HG03097 (cell line): Measurements from ENCODE around the gene ENHO.
"Not testable (repeated sequence)": the region's sequence is repeated elsewhere in the genome, so short reads cannot be mapped to it uniquely, and the experiment has no call there.

ENCODE experiments used
- ATAC-seq: cut with Tn5 transposase; IDR thresholded peaks from one replicate; pipeline ENCODE4 v1.9.1; 2021; ENCODE audit not compliant: unreplicated experiment, low FRiP score

The ENHO gene

GRCh38 chr9:34536685-34537084, 13.9 kb upstream of the ENHO start:
- no peak for ATAC-seq

GRCh38 chr9:34532041-34532440, 9.3 kb upstream of the ENHO start:
- ATAC-seq = not testable (repeated sequence)

- ATAC-seq = no peak
Measured at GRCh38 chr9:34526026-34526425, 3.2 kb upstream of the ENHO start.

GRCh38 chr9:34524349-34524748, 1.6 kb upstream of the ENHO start:
- ATAC-seq = no peak

GRCh38 chr9:34522091-34522887, 501 bp downstream of the ENHO start:
- ATAC-seq = no peak

- ATAC-seq = no peak
Measured at GRCh38 chr9:34521406-34522045, 1.3 kb downstream of the ENHO start.

GRCh38 chr9:34520505-34521385, 2.0 kb downstream of the ENHO start:
- ATAC-seq = no peak

GRCh38 chr9:34520096-34520495, 2.7 kb downstream of the ENHO start:
- no peak for ATAC-seq

GRCh38 chr9:34519321-34520020, 3.3 kb downstream of the ENHO start:
- ATAC-seq = no peak

- no peak for ATAC-seq
Measured at GRCh38 chr9:34518896-34519295, 3.9 kb downstream of the ENHO start.

- ATAC-seq = no peak
Measured at GRCh38 chr9:34518110-34518616, 4.6 kb downstream of the ENHO start.

GRCh38 chr9:34517185-34517584, 5.6 kb downstream of the ENHO start:
- ATAC-seq = no peak

- no peak for ATAC-seq
Measured at GRCh38 chr9:34515959-34516358, 6.8 kb downstream of the ENHO start.

GRCh38 chr9:34514816-34515215, 8.0 kb downstream of the ENHO start:
- no peak for ATAC-seq

- no peak for ATAC-seq
Measured at GRCh38 chr9:34514401-34514800, 8.4 kb downstream of the ENHO start.

- ATAC-seq = no peak
Measured at GRCh38 chr9:34513567-34514214, 9.1 kb downstream of the ENHO start.

- no peak for ATAC-seq
Measured at GRCh38 chr9:34512131-34513078, 10.4 kb downstream of the ENHO start.

GRCh38 chr9:34510497-34511468, 12.0 kb downstream of the ENHO start:
- ATAC-seq = no peak
